ENCODE results near the gene HMOX1. TPM values are rescaled to one million over a fixed set of nuclear protein-coding genes. Genes with fewer than 3 reads are reported as not detected.

HMOX1 gene
- total and polyA plus RNA-seq, 2 of the 13 experiments (the other 11 are each of a cell fraction or from before 2014, with no cell fraction given) = 53.6 to 67.4 TPM

GRCh38 chr22:35359380-35360065 is 21.4 kb upstream of the HMOX1 start:
- no TSS peak for BruUV-seq (replicated peaks)
- ATAC-seq = peak; percentile 43
- no peak for FAIRE-seq
- intact Hi-C loops (cut with micrococcal nuclease; ENCODE audit: unreplicated experiment) = no loop called here
- H3K9me3 ChIP-seq (ENCODE audit: low read length) = no peaks in the 10 kb centered on the region
- H2AFZ ChIP-seq (ENCODE audit: low read length) = no peak overlapping the region
- H3K9ac ChIP-seq (ENCODE audit: insufficient read depth, low read depth, low read length) = no peak overlapping the region
- DNase-seq (ENCODE audit: low spot score) = no peak
- ChIA-PET CTCF (ENCODE audit: low intra/inter-chr PET ratio, low total read pairs) (no interaction called here), POLR2A (no interaction called here)
- H3K79me2 ChIP-seq (ENCODE audit: insufficient read depth, low read length) = no peaks in the 10 kb centered on the region
- H3K36me3 ChIP-seq (replicated peaks in 1 of 2; ENCODE audit: control insufficient read depth in 1 of 2, insufficient read depth in 2 of 2, low read length in 2 of 2) = no peaks in the 10 kb centered on the region
- H3K27me3 ChIP-seq (ENCODE audit: control insufficient read depth in 1 of 2, insufficient read depth in 2 of 2, low read length in 2 of 2) = no peaks in the 10 kb centered on the region; a peak in 2 of 5 replicates
- in situ Hi-C loops (cut with HindIII; ENCODE audit: extremely low pct_ligation_motif_present, low pct_unique_long_range_greater_than_20kb) = no loop called here
- H4K20me1 ChIP-seq (ENCODE audit: insufficient read depth, low read length) = no peaks in the 10 kb centered on the region
- TF ChIP-seq GFI1 (CRISPR knock-in tag; IDR thresholded peaks at IDR 0.05; ENCODE audit: borderline replicate concordance) (no peak), RXRA (CRISPR knock-in tag; IDR thresholded peaks at IDR 0.05) (0 out of 2 replicates have a peak, but pooled peaks have one; percentile 22), ZNF614 (CRISPR knock-in tag; IDR thresholded peaks at IDR 0.05; ENCODE audit: borderline replicate concordance) (no peak), SALL1 (CRISPR knock-in tag; IDR thresholded peaks at IDR 0.05) (0 out of 2 replicates have a peak, but pooled peaks have one; percentile 9), THRA (CRISPR knock-in tag; IDR thresholded peaks at IDR 0.05; ENCODE audit: borderline replicate concordance) (peak; percentile 60; the same call in 1 of the 2 replicates), ZNF747 (CRISPR knock-in tag; IDR thresholded peaks at IDR 0.05; ENCODE audit: borderline replicate concordance) (no peak), ZNF30 (CRISPR knock-in tag; IDR thresholded peaks at IDR 0.05) (no peak), FOSL2 (CRISPR knock-in tag; IDR thresholded peaks at IDR 0.05) (peak; percentile 63), IRF2 (CRISPR knock-in tag; IDR thresholded peaks at IDR 0.05) (no peak), THAP8 (CRISPR knock-in tag; IDR thresholded peaks at IDR 0.05; ENCODE audit: borderline replicate concordance) (no peak), ZKSCAN1 (IDR thresholded peaks at IDR 0.05; ENCODE audit: low read length) (peak; percentile 89), DR1 (CRISPR knock-in tag; IDR thresholded peaks at IDR 0.05) (no peak)
- H3K4me3 ChIP-seq (replicated peaks in 1 of 3; ENCODE audit: insufficient read depth in 1 of 3, low read depth in 2 of 3, low read length in 3 of 3) = peak overlapping the region in 1 of 3 experiments; percentile 19; a peak in 1 of 6 replicates
- H3K27ac ChIP-seq (ENCODE audit: extremely low read length, insufficient read depth, low read length) = no peak overlapping the region
- WGBS (ENCODE audit: low lambda C conversion rate) = 27% methylated on average over 9 of the region's 9 CpGs
- H3K4me1 ChIP-seq (ENCODE audit: insufficient read depth, low read length) = peaks cover 83% of the 10 kb centered on the region
- H3K4me2 ChIP-seq (ENCODE audit: low read depth, low read length) = peak overlapping the region; percentile 32; the same call in 1 of the 2 replicates
